Measurements from ENCODE around the gene TECR.
"Not testable (repeated sequence)": the region's sequence is repeated elsewhere in the genome, so short reads cannot be mapped to it uniquely, and the experiment has no call there.

Gene TECR

GRCh38 chr19:14529254-14530004 is at the start of gene TECR:
TSS of gene TECR (plus strand) at chr19:14529594. CDS start at chr19:14529697, 103 bp downstream.
- peak; percentile 100 for DNase-seq

- DNase-seq, result peak; percentile 30
These were observed 49.3 kb upstream of the TECR start for GRCh38 chr19:14479975-14480699.

GRCh38 chr19:14480700-14481079 is 48.7 kb upstream of the TECR start:
- DNase-seq, result peak; percentile 72

- DNase-seq, result no peak
These were observed 47.0 kb upstream of the TECR start for GRCh38 chr19:14482172-14482941.

- DNase-seq, result no peak
These were observed 41.8 kb upstream of the TECR start for GRCh38 chr19:14487370-14488125.

- no peak for DNase-seq
These were observed 36.5 kb upstream of the TECR start for GRCh38 chr19:14492756-14493337.

- DNase-seq, result no peak
These were observed 35.0 kb upstream of the TECR start for GRCh38 chr19:14494411-14494810.

- DNase-seq, result no peak
These were observed 34.3 kb upstream of the TECR start for GRCh38 chr19:14494910-14495671.

GRCh38 chr19:14495672-14496028 is 33.7 kb upstream of the TECR start:
- DNase-seq, result no peak

GRCh38 chr19:14496029-14496833 is 33.2 kb upstream of the TECR start, which contains the start of gene GIPC1:
TSS of gene GIPC1 (minus strand) at chr19:14496127. CDS start at chr19:14482976, 13,151 bp downstream.
- peak; percentile 99 for DNase-seq

GRCh38 chr19:14496834-14497227 is 32.6 kb upstream of the TECR start:
- DNase-seq, result no peak

- DNase-seq, result no peak
These were observed 32.0 kb upstream of the TECR start for GRCh38 chr19:14497228-14497921.

GRCh38 chr19:14502334-14503092 is 26.9 kb upstream of the TECR start:
- DNase-seq, result peak; percentile 26

GRCh38 chr19:14503285-14503684 is 26.1 kb upstream of the TECR start:
- no peak for DNase-seq

GRCh38 chr19:14504575-14504974 is 24.8 kb upstream of the TECR start:
- DNase-seq, result not testable (repeated sequence)

GRCh38 chr19:14505488-14506239 is 23.7 kb upstream of the TECR start:
- peak; percentile 95 for DNase-seq

- peak; percentile 83 for DNase-seq
These were observed 21.5 kb upstream of the TECR start for GRCh38 chr19:14507704-14508542.

All from fibroblast of skin of right biceps (primary cell).